Measurements from ENCODE around the gene GJD2.

The GJD2 gene

GRCh38 chr15:34757262-34757661 is 2.5 kb upstream of the GJD2 start:
- Histone ChIP-seq H3K4me1 (ENCODE audit: insufficient read depth, low read length) (no peaks in the 10 kb centered on the region), H3K9me3 (ENCODE audit: control insufficient read depth, insufficient read depth, low read length) (no peaks in the 10 kb centered on the region), H3K9ac (ENCODE audit: low read depth, low read length) (no peak overlapping the region), H3K36me3 (ENCODE audit: insufficient read depth, low read length) (no peaks in the 10 kb centered on the region)

- no peaks in the 10 kb centered on the region for H3K9me3 ChIP-seq (ENCODE audit: control insufficient read depth, insufficient read depth, low read length)
- no peaks in the 10 kb centered on the region for H3K4me1 ChIP-seq (ENCODE audit: insufficient read depth, low read length)
- peak overlapping the region; percentile 52; the same call in 1 of the 2 replicates for H3K9ac ChIP-seq (ENCODE audit: low read depth, low read length)
- no peaks in the 10 kb centered on the region for H3K36me3 ChIP-seq (ENCODE audit: insufficient read depth, low read length)
Measured at GRCh38 chr15:34755419-34755773, 598 bp upstream of the GJD2 start.

GRCh38 chr15:34754171-34754601 is 612 bp downstream of the GJD2 start:
- Histone ChIP-seq H3K9me3 (ENCODE audit: control insufficient read depth, insufficient read depth, low read length) (no peaks in the 10 kb centered on the region), H3K4me1 (ENCODE audit: insufficient read depth, low read length) (no peaks in the 10 kb centered on the region), H3K36me3 (ENCODE audit: insufficient read depth, low read length) (no peaks in the 10 kb centered on the region), H3K9ac (ENCODE audit: low read depth, low read length) (peak overlapping the region; percentile 52; the same call in 1 of the 2 replicates)

GRCh38 chr15:34753236-34753894 is 1.4 kb downstream of the GJD2 start:
- no peaks in the 10 kb centered on the region for H3K4me1 ChIP-seq (ENCODE audit: insufficient read depth, low read length)
- H3K36me3 ChIP-seq (ENCODE audit: insufficient read depth, low read length), result no peaks in the 10 kb centered on the region
- H3K9ac ChIP-seq (ENCODE audit: low read depth, low read length), result no peak overlapping the region; the same call in 1 of the 2 replicates
- H3K9me3 ChIP-seq (ENCODE audit: control insufficient read depth, insufficient read depth, low read length), result no peaks in the 10 kb centered on the region

GRCh38 chr15:34749691-34750090 is 5.1 kb downstream of the GJD2 start:
- Histone ChIP-seq H3K4me1 (ENCODE audit: insufficient read depth, low read length) (no peaks in the 10 kb centered on the region), H3K36me3 (ENCODE audit: insufficient read depth, low read length) (no peaks in the 10 kb centered on the region), H3K9ac (ENCODE audit: low read depth, low read length) (no peak overlapping the region), H3K9me3 (ENCODE audit: control insufficient read depth, insufficient read depth, low read length) (no peaks in the 10 kb centered on the region)

GRCh38 chr15:34739346-34739745 is 15.5 kb downstream of the GJD2 start:
- no peaks in the 10 kb centered on the region for H3K9me3 ChIP-seq (ENCODE audit: control insufficient read depth, insufficient read depth, low read length)
- H3K36me3 ChIP-seq (ENCODE audit: insufficient read depth, low read length), result no peaks in the 10 kb centered on the region
- H3K4me1 ChIP-seq (ENCODE audit: insufficient read depth, low read length), result no peaks in the 10 kb centered on the region
- H3K9ac ChIP-seq (ENCODE audit: low read depth, low read length), result no peak overlapping the region

GRCh38 chr15:34738002-34738401 is 16.8 kb downstream of the GJD2 start:
- Histone ChIP-seq H3K36me3 (ENCODE audit: insufficient read depth, low read length) (no peaks in the 10 kb centered on the region), H3K4me1 (ENCODE audit: insufficient read depth, low read length) (no peaks in the 10 kb centered on the region), H3K9ac (ENCODE audit: low read depth, low read length) (no peak overlapping the region), H3K9me3 (ENCODE audit: control insufficient read depth, insufficient read depth, low read length) (no peaks in the 10 kb centered on the region)

- Histone ChIP-seq H3K4me1 (ENCODE audit: insufficient read depth, low read length) (no peaks in the 10 kb centered on the region), H3K9me3 (ENCODE audit: control insufficient read depth, insufficient read depth, low read length) (no peaks in the 10 kb centered on the region), H3K9ac (ENCODE audit: low read depth, low read length) (no peak overlapping the region), H3K36me3 (ENCODE audit: insufficient read depth, low read length) (no peaks in the 10 kb centered on the region)
Measured at GRCh38 chr15:34737477-34737876, 17.3 kb downstream of the GJD2 start.

GRCh38 chr15:34734303-34734702 is 20.5 kb downstream of the GJD2 start:
- H3K9me3 ChIP-seq (ENCODE audit: control insufficient read depth, insufficient read depth, low read length), result no peaks in the 10 kb centered on the region
- H3K36me3 ChIP-seq (ENCODE audit: insufficient read depth, low read length), result no peaks in the 10 kb centered on the region
- no peaks in the 10 kb centered on the region; the same call in 1 of the 2 replicates for H3K4me1 ChIP-seq (ENCODE audit: insufficient read depth, low read length)
- no peak overlapping the region for H3K9ac ChIP-seq (ENCODE audit: low read depth, low read length)

GRCh38 chr15:34733621-34734020 is 21.2 kb downstream of the GJD2 start:
- H3K36me3 ChIP-seq (ENCODE audit: insufficient read depth, low read length), result no peaks in the 10 kb centered on the region
- H3K9me3 ChIP-seq (ENCODE audit: control insufficient read depth, insufficient read depth, low read length), result no peaks in the 10 kb centered on the region
- H3K4me1 ChIP-seq (ENCODE audit: insufficient read depth, low read length), result peaks cover 5% of the 10 kb centered on the region; the same call in 1 of the 2 replicates
- H3K9ac ChIP-seq (ENCODE audit: low read depth, low read length), result no peak overlapping the region

GRCh38 chr15:34732430-34732829 is 22.4 kb downstream of the GJD2 start:
- no peaks in the 10 kb centered on the region for H3K9me3 ChIP-seq (ENCODE audit: control insufficient read depth, insufficient read depth, low read length)
- H3K36me3 ChIP-seq (ENCODE audit: insufficient read depth, low read length), result no peaks in the 10 kb centered on the region
- H3K9ac ChIP-seq (ENCODE audit: low read depth, low read length), result no peak overlapping the region
- peaks cover 5% of the 10 kb centered on the region; the same call in 1 of the 2 replicates for H3K4me1 ChIP-seq (ENCODE audit: insufficient read depth, low read length)

GRCh38 chr15:34730701-34731100 is 24.1 kb downstream of the GJD2 start:
- Histone ChIP-seq H3K36me3 (ENCODE audit: insufficient read depth, low read length) (no peaks in the 10 kb centered on the region), H3K9ac (ENCODE audit: low read depth, low read length) (no peak overlapping the region), H3K9me3 (ENCODE audit: control insufficient read depth, insufficient read depth, low read length) (no peaks in the 10 kb centered on the region), H3K4me1 (ENCODE audit: insufficient read depth, low read length) (peaks cover 15% of the 10 kb centered on the region; the same call in 1 of the 2 replicates)

- H3K9me3 ChIP-seq (ENCODE audit: control insufficient read depth, insufficient read depth, low read length), result no peaks in the 10 kb centered on the region
Measured at GRCh38 chr15:34729886-34730285, 24.9 kb downstream of the GJD2 start.

GRCh38 chr15:34729056-34729455 is 25.7 kb downstream of the GJD2 start:
- Histone ChIP-seq H3K9ac (ENCODE audit: low read depth, low read length) (no peak overlapping the region), H3K4me1 (ENCODE audit: insufficient read depth, low read length) (peaks cover 23% of the 10 kb centered on the region; the same call in 1 of the 2 replicates), H3K36me3 (ENCODE audit: insufficient read depth, low read length) (no peaks in the 10 kb centered on the region), H3K9me3 (ENCODE audit: control insufficient read depth, insufficient read depth, low read length) (no peaks in the 10 kb centered on the region)

More at GRCh38 chr15:34729886-34730285, 24.9 kb downstream of the GJD2 start:
- H3K36me3 ChIP-seq (ENCODE audit: insufficient read depth, low read length), result no peaks in the 10 kb centered on the region
- peaks cover 20% of the 10 kb centered on the region; the same call in 1 of the 2 replicates for H3K4me1 ChIP-seq (ENCODE audit: insufficient read depth, low read length)
- H3K9ac ChIP-seq (ENCODE audit: low read depth, low read length), result no peak overlapping the region

GRCh38 chr15:34726406-34727100 is 28.2 kb downstream of the GJD2 start:
- no peak overlapping the region for H3K9ac ChIP-seq (ENCODE audit: low read depth, low read length)
- no peaks in the 10 kb centered on the region for H3K9me3 ChIP-seq (ENCODE audit: control insufficient read depth, insufficient read depth, low read length)
- H3K36me3 ChIP-seq (ENCODE audit: insufficient read depth, low read length), result no peaks in the 10 kb centered on the region
- H3K4me1 ChIP-seq (ENCODE audit: insufficient read depth, low read length), result peaks cover 23% of the 10 kb centered on the region; the same call in 1 of the 2 replicates
